Neural cell (in vitro differentiated cells): ENCODE measurements around the gene ITGA2B. TPM values are rescaled to one million over a fixed set of nuclear protein-coding genes. Genes with fewer than 3 reads are reported as not detected.
A peak's percentile ranks its signal among the peaks of the same experiment; 100 is the strongest.
"Not testable (repeated sequence)": the region's sequence is repeated elsewhere in the genome, so short reads cannot be mapped to it uniquely, and the experiment has no call there.

Source experiments
- H2AFZ ChIP-seq: fragments of 200-600, 300-800 bp; sonication (generic), shearing (Covaris generic); 2 replicates; pipeline ENCODE4 v1.6.0; 2014; ENCODE audit warnings: low read depth, mild to moderate bottlenecking, antibody characterized with exemption, low read length, moderate library complexity
- H3F3A ChIP-seq: fragments of 200-600 bp; shearing (Covaris generic); 2 replicates; pipeline ENCODE4 v1.6.1; 2016; ENCODE audit warnings: mild to moderate bottlenecking, moderate library complexity, mixed read lengths, antibody characterized with exemption, low read length; ENCODE audit not compliant: insufficient read depth, poor library complexity, severe bottlenecking
- H3K27ac ChIP-seq: fragments of 200-600, 300-800 bp; sonication (generic), shearing (Covaris generic); 2 replicates; pipeline ENCODE4 v1.5.1; 2014; ENCODE audit warnings: mild to moderate bottlenecking, low read length, moderate library complexity
- H3K27me3 ChIP-seq: fragments of 300-800, 200-600 bp; sonication (generic), shearing (Covaris generic); 2 replicates; pipeline ENCODE4 v1.6.0; 2014; ENCODE audit warnings: mild to moderate bottlenecking, low read depth, low read length, moderate library complexity; ENCODE audit not compliant: insufficient read depth
- H3K36me3 ChIP-seq: fragments of 300-800, 200-600 bp; sonication (generic), shearing (Covaris generic); 2 replicates; pipeline ENCODE4 v1.5.1; 2014; ENCODE audit warnings: mild to moderate bottlenecking, antibody characterized with exemption, low read length, moderate library complexity; ENCODE audit not compliant: insufficient read depth
- H3K4me2 ChIP-seq: fragments of 300-800, 200-600 bp; sonication (generic), shearing (Covaris generic); 2 replicates; pipeline ENCODE4 v1.6.0; 2014; ENCODE audit warnings: mild to moderate bottlenecking, low read length
- H3K4me3 ChIP-seq: fragments of 300-800, 200-600 bp; sonication (generic), shearing (Covaris generic); 2 replicates; pipeline ENCODE4 v1.5.1; 2014; ENCODE audit warnings: mild to moderate bottlenecking, low read length, moderate library complexity
- H3K79me2 ChIP-seq: fragments of 200-600 bp; shearing (Covaris generic); replicated peaks from 2 replicates; pipeline ENCODE4 v1.6.0; 2014; ENCODE audit warnings: mild to moderate bottlenecking, low read length, moderate library complexity; ENCODE audit not compliant: insufficient read depth
- H3K9ac ChIP-seq: fragments of 300-800, 200-600 bp; sonication (generic), shearing (Covaris generic); 2 replicates; pipeline ENCODE4 v1.6.1; 2016; ENCODE audit warnings: mild to moderate bottlenecking, low read length, mixed read lengths
- H3K9me2 ChIP-seq: fragments of 200-600 bp; shearing (Covaris generic); 2 replicates; pipeline ENCODE4 v1.6.1; 2016; ENCODE audit warnings: mild to moderate bottlenecking, low read length, mixed read lengths; ENCODE audit not compliant: insufficient read depth
- H3K9me3 ChIP-seq: fragments of 200-600, 300-800 bp; sonication (generic), shearing (Covaris generic); 2 replicates; pipeline ENCODE4 v1.6.1; 2016; ENCODE audit warnings: mild to moderate bottlenecking, mixed run types, low read length, moderate library complexity, mixed read lengths
- H4K20me1 ChIP-seq: fragments of 200-600 bp; shearing (Covaris generic); 2 replicates; pipeline ENCODE4 v1.6.1; 2016; ENCODE audit warnings: mild to moderate bottlenecking, mixed run types; ENCODE audit not compliant: insufficient read depth
- EP300 ChIP-seq: fragments of 450-650 bp; conservative IDR thresholded peaks from 2 replicates; pipeline ENCODE4 v1.6.1; 2014; ENCODE audit warnings: antibody characterized with exemption, mild to moderate bottlenecking, moderate library complexity; ENCODE audit not compliant: poor library complexity, severe bottlenecking
- EZH2 ChIP-seq: fragments of 200-600, 300-800 bp; shearing (Covaris generic), sonication (generic); IDR thresholded peaks from 2 replicates; pipeline ENCODE4 v1.6.1; 2014; ENCODE audit warnings: antibody characterized with exemption, low read length, borderline replicate concordance, mild to moderate bottlenecking; ENCODE audit not compliant: insufficient read depth, poor library complexity, severe bottlenecking
- MXI1 ChIP-seq: fragments of 450-650 bp; conservative IDR thresholded peaks from 2 replicates; pipeline ENCODE4 v1.6.1; 2014; ENCODE audit warnings: antibody characterized with exemption, mild to moderate bottlenecking; ENCODE audit not compliant: poor library complexity, severe bottlenecking
- POLR2AphosphoS5 ChIP-seq: IDR thresholded peaks from 2 replicates; pipeline ENCODE4 v1.6.1; 2012
- RAD21 ChIP-seq: fragments of 450-650 bp; conservative IDR thresholded peaks from 2 replicates; pipeline ENCODE4 v1.6.1; 2014; ENCODE audit warnings: antibody characterized with exemption, mild to moderate bottlenecking, moderate library complexity
- REST ChIP-seq: IDR thresholded peaks from 2 replicates; pipeline ENCODE4 v1.6.1; 2012; ENCODE audit warnings: borderline replicate concordance
- SMC3 ChIP-seq: fragments of 450-650 bp; conservative IDR thresholded peaks from 2 replicates; pipeline ENCODE4 v1.6.1; 2014; ENCODE audit warnings: antibody characterized with exemption, mild to moderate bottlenecking, moderate library complexity; ENCODE audit not compliant: poor library complexity
- TAF1 ChIP-seq: IDR thresholded peaks from 2 replicates; pipeline ENCODE4 v1.6.1; 2012; ENCODE audit warnings: low read depth
- polyA plus RNA-seq: library from polyadenylated mRNA; depleted of rRNA; stranded (reverse); fragments of >200 nt; gene quantifications from 2 replicates; pipeline ENCODE4 v1.2.3, GENCODE V29; 2014
- TF ChIP-seq, protein P1 (sequence below): fragments of 450-650 bp; IDR thresholded peaks from 2 replicates; pipeline ENCODE4 v1.5.1; 2014; ENCODE audit warnings: antibody characterized with exemption, mild to moderate bottlenecking, moderate library complexity; ENCODE audit not compliant: poor library complexity, severe bottlenecking

ITGA2B gene
- polyA plus RNA-seq, 1 donor from 2014 or later = 3.1 TPM

DNA sequence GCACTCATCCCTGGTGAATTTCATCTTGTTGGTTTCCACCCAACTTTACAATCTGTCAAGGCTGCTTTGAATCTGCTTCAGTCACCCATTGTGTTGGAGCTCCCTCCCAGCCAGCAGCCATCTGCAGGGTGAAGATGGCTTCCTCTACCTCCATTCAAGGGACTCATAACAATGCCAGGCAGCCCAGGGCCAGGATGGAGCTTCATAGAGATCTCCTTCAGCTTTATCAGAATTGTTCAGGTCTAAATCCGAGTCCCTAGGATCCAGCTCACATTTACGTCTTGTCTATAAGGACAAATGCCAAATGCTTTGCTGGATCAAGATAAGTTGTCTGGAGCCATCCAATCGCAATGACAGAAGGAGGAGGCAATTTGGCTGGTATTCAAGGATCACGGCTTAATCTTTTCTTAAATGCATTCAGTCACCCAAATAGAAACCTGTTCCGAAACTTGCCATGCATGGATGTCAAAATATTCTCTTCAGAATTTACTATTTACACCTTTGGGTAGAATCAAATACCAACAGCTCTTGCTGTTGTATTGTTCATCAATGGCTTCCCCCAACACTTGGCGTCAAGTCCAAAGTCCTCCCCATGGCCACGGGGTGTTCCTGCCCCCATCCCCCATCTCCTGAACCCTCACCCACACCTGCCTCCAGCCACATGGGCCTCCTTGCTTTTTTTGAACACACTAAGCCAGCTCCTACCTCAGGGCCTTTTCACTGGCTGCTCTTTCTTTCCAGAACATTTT lies 22.0 kb downstream of the ITGA2B start:
- Histone ChIP-seq H3K4me2 (no peak overlapping the region), H3K27me3 (no peaks in the 10 kb centered on the region), H3K9me2 (no peaks in the 10 kb centered on the region), H3K4me3 (no peak overlapping the region), H3K79me2 (peaks cover 17% of the 10 kb centered on the region), H4K20me1 (peaks cover 1% of the 10 kb centered on the region), H3K9me3 (no peaks in the 10 kb centered on the region), H2AFZ (no peak overlapping the region), H3K36me3 (no peaks in the 10 kb centered on the region), H3K9ac (no peak overlapping the region), H3F3A (no peaks in the 10 kb centered on the region), H3K27ac (no peak overlapping the region)
- TF ChIP-seq, protein P1, sequence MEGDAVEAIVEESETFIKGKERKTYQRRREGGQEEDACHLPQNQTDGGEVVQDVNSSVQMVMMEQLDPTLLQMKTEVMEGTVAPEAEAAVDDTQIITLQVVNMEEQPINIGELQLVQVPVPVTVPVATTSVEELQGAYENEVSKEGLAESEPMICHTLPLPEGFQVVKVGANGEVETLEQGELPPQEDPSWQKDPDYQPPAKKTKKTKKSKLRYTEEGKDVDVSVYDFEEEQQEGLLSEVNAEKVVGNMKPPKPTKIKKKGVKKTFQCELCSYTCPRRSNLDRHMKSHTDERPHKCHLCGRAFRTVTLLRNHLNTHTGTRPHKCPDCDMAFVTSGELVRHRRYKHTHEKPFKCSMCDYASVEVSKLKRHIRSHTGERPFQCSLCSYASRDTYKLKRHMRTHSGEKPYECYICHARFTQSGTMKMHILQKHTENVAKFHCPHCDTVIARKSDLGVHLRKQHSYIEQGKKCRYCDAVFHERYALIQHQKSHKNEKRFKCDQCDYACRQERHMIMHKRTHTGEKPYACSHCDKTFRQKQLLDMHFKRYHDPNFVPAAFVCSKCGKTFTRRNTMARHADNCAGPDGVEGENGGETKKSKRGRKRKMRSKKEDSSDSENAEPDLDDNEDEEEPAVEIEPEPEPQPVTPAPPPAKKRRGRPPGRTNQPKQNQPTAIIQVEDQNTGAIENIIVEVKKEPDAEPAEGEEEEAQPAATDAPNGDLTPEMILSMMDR = no peak
- no peak for TF ChIP-seq TAF1
- TF ChIP-seq EZH2 = no peak
- TF ChIP-seq RAD21 = no peak
- no peak for TF ChIP-seq MXI1
- no peak for TF ChIP-seq SMC3
- no peak for TF ChIP-seq REST

GRCh38 chr17:44365051-44365450 lies 24.4 kb downstream of the ITGA2B start:
- not testable (repeated sequence) for H3K9me2 ChIP-seq, H3F3A ChIP-seq, H3K9ac ChIP-seq, H3K4me2 ChIP-seq, H3K27me3 ChIP-seq, H3K4me3 ChIP-seq, H3K36me3 ChIP-seq, H2AFZ ChIP-seq, H3K27ac ChIP-seq, H3K9me3 ChIP-seq
- peaks cover 40% of the 10 kb centered on the region for H3K79me2 ChIP-seq
- peaks cover 24% of the 10 kb centered on the region for H4K20me1 ChIP-seq

DNA sequence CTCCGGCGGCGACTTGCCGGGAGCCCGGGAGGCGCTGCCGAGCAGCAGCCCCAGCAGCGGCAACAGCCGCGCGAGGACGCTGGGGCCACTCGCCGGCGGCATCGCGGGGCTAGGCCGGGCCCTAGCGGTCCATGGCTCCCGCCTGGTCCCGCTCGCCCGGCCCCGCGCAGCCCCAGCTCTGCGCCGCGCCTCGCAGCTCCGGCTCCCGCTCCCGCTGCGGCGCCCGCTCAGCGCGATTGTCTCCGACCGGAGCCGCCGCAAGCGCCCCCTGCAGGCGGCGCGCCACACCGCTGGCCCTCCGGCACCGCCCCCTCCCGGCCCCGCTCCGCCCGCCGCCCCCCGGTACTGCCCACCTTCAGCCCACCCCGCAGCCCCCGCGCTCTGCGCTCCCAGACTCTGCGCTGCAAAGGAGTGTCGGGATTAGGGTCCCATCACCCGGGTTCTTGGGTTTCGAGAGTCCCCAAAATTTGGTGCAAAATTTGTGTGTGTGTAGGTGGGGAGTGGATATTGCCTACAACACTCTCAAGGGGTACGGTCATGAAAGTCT lies 25.8 kb downstream of the ITGA2B start, which contains the start of gene FAM171A2:
TSS of gene FAM171A2 (minus strand) at position 241 of the 547 bp plus-strand sequence. CDS start at position 102, 139 bp downstream.
- TF ChIP-seq REST (no peak), RAD21 (no peak), MXI1 (peak; percentile 45), EP300 (peak; percentile 46), POLR2AphosphoS5 (peak; percentile 94), EZH2 (no peak), TAF1 (no peak), SMC3 (peak; percentile 43)
- TF ChIP-seq, protein P1 = peak; percentile 73
- H3K27ac ChIP-seq = peak within 1 kb of the TSS; percentile 91
- H2AFZ ChIP-seq = peak within 1 kb of the TSS; percentile 57

More for the DNA sequence above, 25.8 kb downstream of the ITGA2B start, which contains the start of gene FAM171A2:
- no peaks in the 10 kb centered on the region for H3K27me3 ChIP-seq
- H3K4me3 ChIP-seq = peak within 1 kb of the TSS; percentile 95
- no peaks in the 10 kb centered on the region for H3K36me3 ChIP-seq
- no peaks in the 10 kb centered on the region for H3F3A ChIP-seq
- H3K9me2 ChIP-seq = no peaks in the 10 kb centered on the region
- peak within 1 kb of the TSS; percentile 78 for H3K4me2 ChIP-seq
- H3K9me3 ChIP-seq = no peaks in the 10 kb centered on the region
- H3K9ac ChIP-seq = peak within 1 kb of the TSS; percentile 98
- H3K79me2 ChIP-seq = peaks cover 51% of the 10 kb centered on the region
- H4K20me1 ChIP-seq = peaks cover 36% of the 10 kb centered on the region
